Measurements from ENCODE around the gene OR4D1. TPM values are rescaled to one million over a fixed set of nuclear protein-coding genes. Genes with fewer than 3 reads are reported as not detected.
A peak's percentile ranks its signal among the peaks of the same experiment; 100 is the strongest.

Gene OR4D1
- total and polyA plus RNA-seq, 4 donors, result under 0.01 TPM; not detected in 3

DNA sequence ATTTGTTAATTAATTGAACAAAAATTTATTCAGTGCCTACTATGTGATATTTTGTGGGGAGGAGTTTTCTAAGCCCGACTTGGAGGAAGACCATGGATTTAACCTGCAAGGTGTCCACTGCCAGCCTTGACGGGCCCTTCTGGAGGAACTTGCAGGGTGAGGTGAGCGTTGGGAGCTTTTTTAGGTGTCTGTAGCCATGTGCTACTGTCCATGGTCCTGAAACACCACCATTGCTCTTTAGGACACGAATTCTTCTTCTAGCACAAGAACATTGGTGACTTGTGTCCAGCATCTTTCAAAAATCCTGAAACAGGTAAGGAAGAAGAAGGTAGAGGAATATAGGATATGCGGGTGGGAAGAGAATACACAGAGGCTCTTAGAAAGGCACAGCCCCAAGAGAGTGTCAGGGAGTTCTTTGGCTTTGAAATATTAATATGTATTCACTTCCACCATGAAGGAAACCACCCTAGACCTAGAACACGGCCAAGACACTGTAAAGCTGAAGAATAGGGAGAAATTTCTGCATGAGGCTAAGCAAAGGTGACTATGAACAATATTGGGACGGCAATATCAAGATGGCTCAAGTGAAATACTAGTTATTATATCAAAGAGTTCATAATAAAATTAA is 27.9 kb upstream of the OR4D1 start:
- no peak overlapping the region for H3K27ac ChIP-seq (ENCODE audit: low read depth in 1 of 2, low read length in 2 of 2)
- DNase-seq (ENCODE audit: low spot score), result peak; percentile 39
- H3K9ac ChIP-seq (ENCODE audit: low read depth in 1 of 2, low read length in 2 of 2), result no peak overlapping the region
- no peak overlapping the region for H3K4me3 ChIP-seq (ENCODE audit: low read depth in 1 of 3, low read length in 3 of 3)
- TF ChIP-seq, protein P1, sequence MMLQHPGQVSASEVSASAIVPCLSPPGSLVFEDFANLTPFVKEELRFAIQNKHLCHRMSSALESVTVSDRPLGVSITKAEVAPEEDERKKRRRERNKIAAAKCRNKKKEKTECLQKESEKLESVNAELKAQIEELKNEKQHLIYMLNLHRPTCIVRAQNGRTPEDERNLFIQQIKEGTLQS (IDR thresholded peaks at IDR 0.05), result no peak
- TF ChIP-seq, protein P2, sequence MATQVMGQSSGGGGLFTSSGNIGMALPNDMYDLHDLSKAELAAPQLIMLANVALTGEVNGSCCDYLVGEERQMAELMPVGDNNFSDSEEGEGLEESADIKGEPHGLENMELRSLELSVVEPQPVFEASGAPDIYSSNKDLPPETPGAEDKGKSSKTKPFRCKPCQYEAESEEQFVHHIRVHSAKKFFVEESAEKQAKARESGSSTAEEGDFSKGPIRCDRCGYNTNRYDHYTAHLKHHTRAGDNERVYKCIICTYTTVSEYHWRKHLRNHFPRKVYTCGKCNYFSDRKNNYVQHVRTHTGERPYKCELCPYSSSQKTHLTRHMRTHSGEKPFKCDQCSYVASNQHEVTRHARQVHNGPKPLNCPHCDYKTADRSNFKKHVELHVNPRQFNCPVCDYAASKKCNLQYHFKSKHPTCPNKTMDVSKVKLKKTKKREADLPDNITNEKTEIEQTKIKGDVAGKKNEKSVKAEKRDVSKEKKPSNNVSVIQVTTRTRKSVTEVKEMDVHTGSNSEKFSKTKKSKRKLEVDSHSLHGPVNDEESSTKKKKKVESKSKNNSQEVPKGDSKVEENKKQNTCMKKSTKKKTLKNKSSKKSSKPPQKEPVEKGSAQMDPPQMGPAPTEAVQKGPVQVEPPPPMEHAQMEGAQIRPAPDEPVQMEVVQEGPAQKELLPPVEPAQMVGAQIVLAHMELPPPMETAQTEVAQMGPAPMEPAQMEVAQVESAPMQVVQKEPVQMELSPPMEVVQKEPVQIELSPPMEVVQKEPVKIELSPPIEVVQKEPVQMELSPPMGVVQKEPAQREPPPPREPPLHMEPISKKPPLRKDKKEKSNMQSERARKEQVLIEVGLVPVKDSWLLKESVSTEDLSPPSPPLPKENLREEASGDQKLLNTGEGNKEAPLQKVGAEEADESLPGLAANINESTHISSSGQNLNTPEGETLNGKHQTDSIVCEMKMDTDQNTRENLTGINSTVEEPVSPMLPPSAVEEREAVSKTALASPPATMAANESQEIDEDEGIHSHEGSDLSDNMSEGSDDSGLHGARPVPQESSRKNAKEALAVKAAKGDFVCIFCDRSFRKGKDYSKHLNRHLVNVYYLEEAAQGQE (IDR thresholded peaks at IDR 0.05), result peak; percentile 100
- H3K4me1 ChIP-seq (ENCODE audit: control insufficient read depth in 4 of 4, insufficient read depth in 4 of 4, low read length in 3 of 4), result no peaks in the 10 kb centered on the region
- 21% methylated on average over 7 of the region's 7 CpGs for WGBS
- H3K27me3 ChIP-seq (ENCODE audit: control insufficient read depth in 4 of 4, insufficient read depth in 4 of 4, low read length in 3 of 4), result peaks cover 0 to 4% (median under 1%) of the 10 kb centered on the region in 4 donors
- no peaks in the 10 kb centered on the region for H3K9me3 ChIP-seq (ENCODE audit: control insufficient read depth in 4 of 4, low read length in 3 of 4)
- no peaks in the 10 kb centered on the region for H3K36me3 ChIP-seq (ENCODE audit: control insufficient read depth in 4 of 4, insufficient read depth in 3 of 4, low read depth in 1 of 4, low read length in 3 of 4)

DNA sequence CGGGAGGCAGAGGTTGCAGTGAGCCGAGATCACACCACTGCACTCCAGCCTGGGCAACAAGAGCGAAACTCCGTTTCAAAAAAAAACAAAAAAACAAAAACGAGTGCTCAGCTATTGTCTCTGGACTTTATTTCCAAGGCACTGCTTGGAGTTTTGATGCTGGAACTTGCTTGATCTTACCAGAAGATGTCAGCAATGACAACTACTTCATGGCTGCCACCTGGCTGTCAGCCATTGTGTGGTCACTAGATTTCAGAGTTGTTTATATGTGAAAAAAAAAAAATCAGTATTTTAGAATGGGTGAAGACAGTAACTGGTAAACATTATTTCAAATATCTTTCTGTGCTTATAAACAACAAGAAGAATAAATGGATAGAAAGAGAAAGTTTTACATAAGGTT is 26.3 kb upstream of the OR4D1 start:
- Histone ChIP-seq H3K4me1 (ENCODE audit: control insufficient read depth in 4 of 4, insufficient read depth in 4 of 4, low read length in 3 of 4) (no peaks in the 10 kb centered on the region), H3K9ac (ENCODE audit: low read depth in 1 of 2, low read length in 2 of 2) (no peak overlapping the region), H3K36me3 (ENCODE audit: control insufficient read depth in 4 of 4, insufficient read depth in 3 of 4, low read depth in 1 of 4, low read length in 3 of 4) (no peaks in the 10 kb centered on the region), H3K27me3 (ENCODE audit: control insufficient read depth in 4 of 4, insufficient read depth in 4 of 4, low read length in 3 of 4) (peaks cover 0 to under 1% (median 0%) of the 10 kb centered on the region in 4 donors), H3K4me3 (ENCODE audit: low read depth in 1 of 3, low read length in 3 of 3) (no peak overlapping the region), H3K9me3 (ENCODE audit: control insufficient read depth in 4 of 4, low read length in 3 of 4) (no peaks in the 10 kb centered on the region), H3K27ac (ENCODE audit: low read depth in 1 of 2, low read length in 2 of 2) (no peak overlapping the region)
- WGBS, result 39% methylated on average over 5 of the region's 5 CpGs
- DNase-seq (ENCODE audit: low spot score), result no peak
- TF ChIP-seq EGR1 (IDR thresholded peaks at IDR 0.05; ENCODE audit: low read depth in 2 of 2) (no peak), RAD21 (IDR thresholded peaks at IDR 0.05) (peak; percentile 12 to 30), GABPA (IDR thresholded peaks at IDR 0.05 in 1 of 2, conservative IDR thresholded peaks at IDR 0.05 in 1 of 2) (no peak), RXRA (IDR thresholded peaks at IDR 0.05) (no peak), TAF1 (conservative IDR thresholded peaks at IDR 0.05) (no peak), HNF4G (IDR thresholded peaks at IDR 0.05) (no peak)
- TF ChIP-seq, protein P3, sequence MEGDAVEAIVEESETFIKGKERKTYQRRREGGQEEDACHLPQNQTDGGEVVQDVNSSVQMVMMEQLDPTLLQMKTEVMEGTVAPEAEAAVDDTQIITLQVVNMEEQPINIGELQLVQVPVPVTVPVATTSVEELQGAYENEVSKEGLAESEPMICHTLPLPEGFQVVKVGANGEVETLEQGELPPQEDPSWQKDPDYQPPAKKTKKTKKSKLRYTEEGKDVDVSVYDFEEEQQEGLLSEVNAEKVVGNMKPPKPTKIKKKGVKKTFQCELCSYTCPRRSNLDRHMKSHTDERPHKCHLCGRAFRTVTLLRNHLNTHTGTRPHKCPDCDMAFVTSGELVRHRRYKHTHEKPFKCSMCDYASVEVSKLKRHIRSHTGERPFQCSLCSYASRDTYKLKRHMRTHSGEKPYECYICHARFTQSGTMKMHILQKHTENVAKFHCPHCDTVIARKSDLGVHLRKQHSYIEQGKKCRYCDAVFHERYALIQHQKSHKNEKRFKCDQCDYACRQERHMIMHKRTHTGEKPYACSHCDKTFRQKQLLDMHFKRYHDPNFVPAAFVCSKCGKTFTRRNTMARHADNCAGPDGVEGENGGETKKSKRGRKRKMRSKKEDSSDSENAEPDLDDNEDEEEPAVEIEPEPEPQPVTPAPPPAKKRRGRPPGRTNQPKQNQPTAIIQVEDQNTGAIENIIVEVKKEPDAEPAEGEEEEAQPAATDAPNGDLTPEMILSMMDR (IDR thresholded peaks at IDR 0.05; ENCODE audit: low read depth, low read length, missing input control), result peak; percentile 19
- TF ChIP-seq, protein P2 (IDR thresholded peaks at IDR 0.05), result no peak
- TF ChIP-seq, protein P1 (IDR thresholded peaks at IDR 0.05), result no peak

All from liver (tissue), 9 donors.